ENCODE measurements around the gene ABCC11. TPM values are rescaled to one million over a fixed set of nuclear protein-coding genes. Genes with fewer than 3 reads are reported as not detected.
"Not testable (repeated sequence)": the region's sequence is repeated elsewhere in the genome, so short reads cannot be mapped to it uniquely, and the experiment has no call there.

Gene ABCC11
- total RNA-seq, 2 donors from 2014 or later = 0.70 TPM; not detected in 1

GRCh38 chr16:48172682-48173081 is 74.7 kb downstream of the ABCC11 start:
- Mint-ChIP-seq H3K9me3 (no peaks in the 10 kb centered on the region), H3K4me3 (no peak overlapping the region), H3K36me3 (ENCODE audit: low read depth) (no peaks in the 10 kb centered on the region), H3K27ac (no peak overlapping the region), H3K4me1 (peaks cover 4% of the 10 kb centered on the region), H3K27me3 (ENCODE audit: insufficient read depth) (no peaks in the 10 kb centered on the region)
- WGBS, 2 experiments (ENCODE audit: insufficient coverage in 1 of 2, insufficient read length in 1 of 2) = 95% methylated on average over 1 of the region's 1 CpG; no CpG with 5 or more reads in 1 of the 2 experiments
- no peak for DNase-seq
- Histone ChIP-seq H3K9me3 (ENCODE audit: control insufficient read depth, low read length) (no peaks in the 10 kb centered on the region), H3K27ac (ENCODE audit: low read depth, low read length) (no peak overlapping the region), H3K4me1 (ENCODE audit: control insufficient read depth, insufficient read depth, low read length) (no peaks in the 10 kb centered on the region), H3K4me3 (ENCODE audit: low read length) (no peak overlapping the region), H3K36me3 (ENCODE audit: control insufficient read depth, insufficient read depth, low read length) (no peaks in the 10 kb centered on the region), H3K27me3 (ENCODE audit: control insufficient read depth, insufficient read depth, low read length, poor library complexity, severe bottlenecking) (no peaks in the 10 kb centered on the region), H3K9ac (ENCODE audit: extremely low read depth, low read length, poor library complexity, severe bottlenecking) (no peak overlapping the region)
- no peak for TF ChIP-seq CTCF (conservative IDR thresholded peaks at IDR 0.05)

GRCh38 chr16:48169896-48170295 is 77.4 kb downstream of the ABCC11 start:
- no peak for TF ChIP-seq CTCF (conservative IDR thresholded peaks at IDR 0.05)
- H3K27me3 ChIP-seq (ENCODE audit: control insufficient read depth, insufficient read depth, low read length, poor library complexity, severe bottlenecking) = no peaks in the 10 kb centered on the region
- H3K36me3 ChIP-seq (ENCODE audit: control insufficient read depth, insufficient read depth, low read length) = no peaks in the 10 kb centered on the region
- Mint-ChIP-seq H3K9me3 (no peaks in the 10 kb centered on the region), H3K27ac (no peak overlapping the region), H3K4me1 (peaks cover 5% of the 10 kb centered on the region), H3K4me3 (no peak overlapping the region), H3K36me3 (ENCODE audit: low read depth) (no peaks in the 10 kb centered on the region), H3K27me3 (ENCODE audit: insufficient read depth) (no peaks in the 10 kb centered on the region)
- H3K9me3 ChIP-seq (ENCODE audit: control insufficient read depth, low read length) = no peaks in the 10 kb centered on the region
- no peak overlapping the region for H3K27ac ChIP-seq (ENCODE audit: low read depth, low read length)
- no peak overlapping the region for H3K9ac ChIP-seq (ENCODE audit: extremely low read depth, low read length, poor library complexity, severe bottlenecking)
- no peak for DNase-seq
- WGBS, 2 experiments (ENCODE audit: insufficient coverage in 1 of 2, insufficient read length in 1 of 2) = 92 to 93% methylated on average over 5 to 8 of the region's 8 CpGs
- H3K4me3 ChIP-seq (ENCODE audit: low read length) = no peak overlapping the region
- H3K4me1 ChIP-seq (ENCODE audit: control insufficient read depth, insufficient read depth, low read length) = no peaks in the 10 kb centered on the region

- no peaks in the 10 kb centered on the region for H3K36me3 Mint-ChIP-seq (ENCODE audit: low read depth)
- TF ChIP-seq CTCF (conservative IDR thresholded peaks at IDR 0.05) = no peak
- H3K27me3 Mint-ChIP-seq (ENCODE audit: insufficient read depth) = no peaks in the 10 kb centered on the region
- no peaks in the 10 kb centered on the region for H3K9me3 Mint-ChIP-seq
- peaks cover 7% of the 10 kb centered on the region for H3K4me1 Mint-ChIP-seq
- Histone ChIP-seq H3K4me3 (ENCODE audit: low read length) (no peak overlapping the region), H3K9me3 (ENCODE audit: control insufficient read depth, low read length) (no peaks in the 10 kb centered on the region), H3K9ac (ENCODE audit: extremely low read depth, low read length, poor library complexity, severe bottlenecking) (no peak overlapping the region), H3K36me3 (ENCODE audit: control insufficient read depth, insufficient read depth, low read length) (no peaks in the 10 kb centered on the region), H3K27me3 (ENCODE audit: control insufficient read depth, insufficient read depth, low read length, poor library complexity, severe bottlenecking) (no peaks in the 10 kb centered on the region), H3K4me1 (ENCODE audit: control insufficient read depth, insufficient read depth, low read length) (no peaks in the 10 kb centered on the region), H3K27ac (ENCODE audit: low read depth, low read length) (no peak overlapping the region)
- WGBS, 2 experiments (ENCODE audit: insufficient coverage in 1 of 2, insufficient read length in 1 of 2) = 93 to 100% methylated on average over 1 of the region's 1 CpG
- no peak for DNase-seq
- H3K27ac Mint-ChIP-seq = no peak overlapping the region
- no peak overlapping the region for H3K4me3 Mint-ChIP-seq
These were observed 79.3 kb downstream of the ABCC11 start for GRCh38 chr16:48168075-48168474.

DNA sequence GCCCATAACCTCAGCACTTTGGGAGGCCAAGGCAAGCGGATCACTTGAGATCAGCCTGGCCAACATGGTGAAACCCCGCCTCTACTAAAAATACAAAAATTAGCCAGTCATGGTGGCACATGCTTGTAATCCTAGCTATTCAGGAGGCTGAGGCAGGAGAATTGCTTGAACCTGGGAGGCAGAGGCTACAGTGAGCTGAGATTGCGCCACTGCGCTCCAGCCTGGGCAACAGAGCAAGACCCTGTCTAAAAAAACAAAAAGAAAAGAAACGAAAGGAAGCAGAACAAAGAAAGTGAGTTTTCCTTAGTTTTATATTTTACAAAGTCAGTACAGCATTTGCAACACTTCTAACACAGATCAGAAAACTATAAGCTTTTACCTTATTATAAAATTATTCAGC is 80.7 kb downstream of the ABCC11 start:
- not testable (repeated sequence) for H3K9ac ChIP-seq (ENCODE audit: extremely low read depth, low read length, poor library complexity, severe bottlenecking); H3K27me3 ChIP-seq (ENCODE audit: control insufficient read depth, insufficient read depth, low read length, poor library complexity, severe bottlenecking); H3K4me1 Mint-ChIP-seq; H3K4me3 ChIP-seq (ENCODE audit: low read length); H3K36me3 ChIP-seq (ENCODE audit: control insufficient read depth, insufficient read depth, low read length); H3K27ac Mint-ChIP-seq; H3K9me3 Mint-ChIP-seq; H3K9me3 ChIP-seq (ENCODE audit: control insufficient read depth, low read length); H3K27me3 Mint-ChIP-seq (ENCODE audit: insufficient read depth); H3K36me3 Mint-ChIP-seq (ENCODE audit: low read depth); H3K4me3 Mint-ChIP-seq; H3K27ac ChIP-seq (ENCODE audit: low read depth, low read length); H3K4me1 ChIP-seq (ENCODE audit: control insufficient read depth, insufficient read depth, low read length); DNase-seq
- 80 to 98% methylated on average over 3 to 4 of the region's 5 CpGs for WGBS, 2 experiments (ENCODE audit: insufficient coverage in 1 of 2, insufficient read length in 1 of 2)

Data from endodermal cell (in vitro differentiated cells).